Ovary (tissue), 3 donors: Measurements from ENCODE around the gene DUS4L.

Source experiments
- POLR2A ChIP-seq: fragments of 450-650 bp; IDR thresholded peaks from one replicate; pipeline ENCODE4 v1.6.1; 2017; ENCODE audit warnings: antibody characterized with exemption, mild to moderate bottlenecking, moderate library complexity
- TF ChIP-seq, protein P1 (sequence below), 3 donors: fragments of 450-650 bp in 2 of 3; fragments of 200-600 bp in 1 of 3; IDR thresholded peaks; one replicate each; pipeline versions ENCODE4 v1.5.1 to v1.8.0; 2016 to 2022; ENCODE audit warnings: antibody characterized with exemption in 3 of 3, mild to moderate bottlenecking in 1 of 3
- donor health status: DM: no; HTN: no; CAD: no.

DNA sequence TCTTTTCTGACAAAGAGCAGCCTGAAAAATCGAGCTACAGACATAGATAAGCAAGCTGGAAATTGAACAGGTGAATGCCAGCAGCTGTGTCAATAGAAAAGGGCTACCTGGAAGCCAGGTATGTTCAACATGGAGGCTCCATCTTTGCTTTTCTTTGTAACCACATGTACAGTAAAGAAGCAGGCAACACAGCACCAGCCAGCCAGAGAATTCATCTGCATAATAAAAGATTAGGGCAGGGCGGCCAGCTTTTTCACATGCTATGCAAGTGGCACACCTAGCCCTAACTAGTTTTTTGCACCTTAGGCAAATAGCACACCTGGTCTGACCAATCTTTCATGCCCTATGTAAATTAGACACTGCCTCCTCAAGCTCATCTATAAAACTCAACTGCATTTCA is 25.8 kb upstream of the DUS4L start:
- TF ChIP-seq, protein P1, sequence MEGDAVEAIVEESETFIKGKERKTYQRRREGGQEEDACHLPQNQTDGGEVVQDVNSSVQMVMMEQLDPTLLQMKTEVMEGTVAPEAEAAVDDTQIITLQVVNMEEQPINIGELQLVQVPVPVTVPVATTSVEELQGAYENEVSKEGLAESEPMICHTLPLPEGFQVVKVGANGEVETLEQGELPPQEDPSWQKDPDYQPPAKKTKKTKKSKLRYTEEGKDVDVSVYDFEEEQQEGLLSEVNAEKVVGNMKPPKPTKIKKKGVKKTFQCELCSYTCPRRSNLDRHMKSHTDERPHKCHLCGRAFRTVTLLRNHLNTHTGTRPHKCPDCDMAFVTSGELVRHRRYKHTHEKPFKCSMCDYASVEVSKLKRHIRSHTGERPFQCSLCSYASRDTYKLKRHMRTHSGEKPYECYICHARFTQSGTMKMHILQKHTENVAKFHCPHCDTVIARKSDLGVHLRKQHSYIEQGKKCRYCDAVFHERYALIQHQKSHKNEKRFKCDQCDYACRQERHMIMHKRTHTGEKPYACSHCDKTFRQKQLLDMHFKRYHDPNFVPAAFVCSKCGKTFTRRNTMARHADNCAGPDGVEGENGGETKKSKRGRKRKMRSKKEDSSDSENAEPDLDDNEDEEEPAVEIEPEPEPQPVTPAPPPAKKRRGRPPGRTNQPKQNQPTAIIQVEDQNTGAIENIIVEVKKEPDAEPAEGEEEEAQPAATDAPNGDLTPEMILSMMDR (IDR thresholded peaks at IDR 0.05): no peak
- TF ChIP-seq POLR2A: no peak
